Measurements from ENCODE around the gene ZNF737.

DNA sequence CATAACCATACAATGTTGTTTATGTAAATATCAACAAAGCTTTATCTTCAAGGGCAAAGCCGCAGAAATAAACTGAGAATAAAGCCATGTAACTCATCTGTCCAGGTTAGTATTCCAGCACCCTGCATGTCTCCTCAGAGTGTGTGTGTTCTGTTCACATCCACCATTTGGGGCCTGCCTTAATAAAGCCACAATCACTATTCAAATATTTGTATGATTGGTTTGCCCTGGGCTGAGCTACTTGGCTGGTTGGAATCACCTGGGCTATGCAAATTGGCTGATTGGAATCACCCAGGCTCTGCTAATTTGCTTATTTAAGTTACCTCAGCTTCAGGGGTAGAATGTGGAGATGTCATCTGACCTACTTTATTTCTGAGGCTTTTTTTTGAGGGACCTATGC is 42.4 kb upstream of the ZNF737 start:
- no peak for TF ChIP-seq EZH2 (IDR thresholded peaks at IDR 0.05; ENCODE audit: borderline replicate concordance, low read depth, low read length, severe bottlenecking)
- TF ChIP-seq, protein P1, sequence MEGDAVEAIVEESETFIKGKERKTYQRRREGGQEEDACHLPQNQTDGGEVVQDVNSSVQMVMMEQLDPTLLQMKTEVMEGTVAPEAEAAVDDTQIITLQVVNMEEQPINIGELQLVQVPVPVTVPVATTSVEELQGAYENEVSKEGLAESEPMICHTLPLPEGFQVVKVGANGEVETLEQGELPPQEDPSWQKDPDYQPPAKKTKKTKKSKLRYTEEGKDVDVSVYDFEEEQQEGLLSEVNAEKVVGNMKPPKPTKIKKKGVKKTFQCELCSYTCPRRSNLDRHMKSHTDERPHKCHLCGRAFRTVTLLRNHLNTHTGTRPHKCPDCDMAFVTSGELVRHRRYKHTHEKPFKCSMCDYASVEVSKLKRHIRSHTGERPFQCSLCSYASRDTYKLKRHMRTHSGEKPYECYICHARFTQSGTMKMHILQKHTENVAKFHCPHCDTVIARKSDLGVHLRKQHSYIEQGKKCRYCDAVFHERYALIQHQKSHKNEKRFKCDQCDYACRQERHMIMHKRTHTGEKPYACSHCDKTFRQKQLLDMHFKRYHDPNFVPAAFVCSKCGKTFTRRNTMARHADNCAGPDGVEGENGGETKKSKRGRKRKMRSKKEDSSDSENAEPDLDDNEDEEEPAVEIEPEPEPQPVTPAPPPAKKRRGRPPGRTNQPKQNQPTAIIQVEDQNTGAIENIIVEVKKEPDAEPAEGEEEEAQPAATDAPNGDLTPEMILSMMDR (IDR thresholded peaks at IDR 0.05; ENCODE audit: extremely low read depth in 1 of 2, insufficient read depth in 1 of 2, low read depth in 1 of 2, low read length in 2 of 2), result no peak
- TF ChIP-seq POLR2A (IDR thresholded peaks at IDR 0.05; ENCODE audit: low read depth, low read length), result no peak
- TF ChIP-seq POLR2AphosphoS5 (IDR thresholded peaks at IDR 0.05; ENCODE audit: insufficient read depth, low read depth, low read length), result no peak
- TF ChIP-seq, protein P2, sequence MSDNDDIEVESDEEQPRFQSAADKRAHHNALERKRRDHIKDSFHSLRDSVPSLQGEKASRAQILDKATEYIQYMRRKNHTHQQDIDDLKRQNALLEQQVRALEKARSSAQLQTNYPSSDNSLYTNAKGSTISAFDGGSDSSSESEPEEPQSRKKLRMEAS (IDR thresholded peaks at IDR 0.05; ENCODE audit: insufficient read depth, insufficient read length), result no peak
- no peak for TF ChIP-seq JUN (IDR thresholded peaks at IDR 0.05; ENCODE audit: borderline replicate concordance, insufficient read depth, insufficient read length, low read depth)
- no peak for TF ChIP-seq FOS (IDR thresholded peaks at IDR 0.05; ENCODE audit: borderline replicate concordance, insufficient read depth, low read length)
- TF ChIP-seq GATA2 (IDR thresholded peaks at IDR 0.05; ENCODE audit: insufficient read depth, insufficient read length, low read depth, low read length), result no peak
- TF ChIP-seq MYC (IDR thresholded peaks at IDR 0.05; ENCODE audit: low read depth, low read length), result no peak
